HG02840 (cell line): ENCODE results near the gene ZBTB17.
"Not testable (repeated sequence)": the region's sequence is repeated elsewhere in the genome, so short reads cannot be mapped to it uniquely, and the experiment has no call there.

Experiments used
- ATAC-seq: cut with Tn5 transposase; IDR thresholded peaks from one replicate; pipeline ENCODE4 v1.9.1; 2021; ENCODE audit warnings: mild to moderate bottlenecking, moderate library complexity, moderate number of reproducible peaks; ENCODE audit not compliant: unreplicated experiment, low FRiP score

ZBTB17 gene

DNA sequence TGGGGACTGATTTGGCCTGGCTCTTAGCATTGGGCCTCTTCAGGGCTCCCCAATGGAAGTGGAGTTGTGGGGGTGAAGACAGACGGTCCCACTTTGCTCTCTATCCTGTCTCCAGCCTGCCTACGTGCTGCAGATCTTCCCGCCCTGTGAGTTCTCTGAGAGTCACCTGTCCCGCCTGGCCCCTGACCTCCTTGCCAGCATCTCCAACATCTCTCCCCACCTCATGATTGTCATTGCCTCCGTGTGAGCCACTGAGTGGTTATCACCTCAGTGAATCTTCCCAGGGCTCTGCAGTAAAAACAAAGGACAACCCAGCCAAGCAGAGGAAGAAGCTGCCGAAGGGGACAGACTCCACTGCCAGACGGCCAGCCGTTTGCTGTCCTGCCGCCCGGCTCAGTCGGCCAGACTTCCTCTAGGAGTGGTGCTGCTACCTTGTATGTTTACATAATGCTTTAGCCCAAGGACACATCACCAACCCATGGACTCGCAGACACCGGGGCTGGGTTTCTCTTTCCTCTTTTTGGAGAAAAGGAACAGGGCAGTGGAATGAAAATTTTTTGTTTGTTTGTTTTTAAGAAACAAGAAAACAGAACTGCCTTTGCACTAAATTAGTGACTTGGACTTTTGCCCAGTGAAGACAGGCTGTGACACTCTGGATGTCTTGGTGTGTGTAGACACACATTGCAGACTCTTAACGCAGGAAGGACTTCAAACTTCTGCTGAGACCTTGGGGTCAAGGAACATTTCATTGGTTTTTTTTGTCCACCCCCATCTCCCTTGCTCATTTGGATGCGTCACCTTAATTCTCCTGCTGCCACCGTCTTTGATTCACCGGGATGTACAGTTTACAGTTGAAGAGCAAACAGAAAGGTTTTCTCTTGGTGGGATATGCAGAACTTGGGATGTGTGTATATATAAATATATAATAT lies 36.5 kb downstream of the ZBTB17 start:
- no peak for ATAC-seq

DNA sequence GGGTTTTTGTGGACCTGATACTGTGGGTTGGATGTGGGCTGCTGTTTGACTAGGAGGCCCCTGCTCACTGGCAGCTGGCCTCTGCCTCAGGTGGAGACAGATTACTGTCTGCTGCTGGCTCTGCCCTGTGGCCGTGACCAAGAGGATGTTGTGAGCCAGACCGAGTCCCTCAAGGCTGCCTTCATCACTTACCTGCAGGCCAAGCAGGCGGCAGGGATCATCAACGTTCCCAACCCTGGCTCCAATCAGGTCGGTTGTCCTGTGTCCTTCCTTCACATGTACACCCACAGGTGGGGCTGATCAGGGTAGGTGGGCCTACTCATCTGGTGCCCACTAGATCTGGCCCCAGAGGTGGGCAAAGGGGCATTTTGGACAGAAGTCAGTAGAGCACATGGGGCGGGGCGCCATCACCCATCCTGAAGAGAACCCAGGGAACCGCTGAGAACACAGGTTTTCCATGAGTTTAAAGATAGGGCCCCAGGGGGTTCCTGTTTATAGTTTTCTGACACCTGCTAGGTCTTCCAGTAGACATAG lies 37.2 kb downstream of the ZBTB17 start:
- ATAC-seq: no peak

DNA sequence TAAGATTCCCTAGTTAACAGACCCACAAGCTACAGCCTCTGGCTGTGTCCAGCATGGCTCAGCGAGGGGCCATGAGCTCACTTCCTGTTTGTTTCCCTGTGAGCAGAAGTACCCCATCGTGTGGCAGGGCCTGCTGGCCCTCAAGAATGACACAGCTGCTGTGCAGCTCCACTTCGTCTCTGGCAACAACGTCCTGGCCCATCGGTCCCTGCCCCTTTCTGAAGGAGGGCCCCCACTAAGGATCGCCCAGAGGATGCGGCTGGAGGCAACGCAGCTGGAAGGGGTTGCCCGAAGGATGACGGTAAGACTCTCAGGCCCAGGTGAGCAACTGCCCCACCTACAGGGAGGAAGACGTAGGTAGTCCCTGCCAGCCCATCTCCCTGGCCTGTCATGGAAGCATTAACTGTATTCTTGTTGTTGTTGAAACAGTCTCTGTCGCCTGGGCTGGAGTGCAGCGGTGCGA lies 38.2 kb downstream of the ZBTB17 start:
- ATAC-seq: no peak

GRCh38 chr1:15937146-15937545 lies 38.8 kb downstream of the ZBTB17 start:
- ATAC-seq: no peak

DNA sequence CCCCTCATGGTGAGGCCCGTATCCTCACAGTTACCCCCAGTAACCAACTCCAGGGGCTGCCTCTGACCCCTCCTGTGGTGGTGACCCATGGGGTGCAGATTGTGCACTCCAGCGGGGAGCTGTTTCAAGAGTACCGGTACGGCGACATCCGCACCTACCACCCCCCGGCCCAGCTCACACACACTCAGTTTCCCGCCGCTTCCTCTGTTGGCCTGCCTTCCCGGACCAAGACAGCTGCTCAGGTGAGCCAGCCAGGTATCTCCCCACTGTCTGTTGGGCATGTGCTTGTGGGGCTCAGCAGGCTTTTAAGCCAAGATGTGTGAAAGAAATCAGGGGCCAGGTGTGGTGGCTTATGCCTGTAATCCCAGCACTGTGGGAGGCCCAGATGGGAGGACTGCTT lies 39.9 kb downstream of the ZBTB17 start:
- ATAC-seq: no peak

DNA sequence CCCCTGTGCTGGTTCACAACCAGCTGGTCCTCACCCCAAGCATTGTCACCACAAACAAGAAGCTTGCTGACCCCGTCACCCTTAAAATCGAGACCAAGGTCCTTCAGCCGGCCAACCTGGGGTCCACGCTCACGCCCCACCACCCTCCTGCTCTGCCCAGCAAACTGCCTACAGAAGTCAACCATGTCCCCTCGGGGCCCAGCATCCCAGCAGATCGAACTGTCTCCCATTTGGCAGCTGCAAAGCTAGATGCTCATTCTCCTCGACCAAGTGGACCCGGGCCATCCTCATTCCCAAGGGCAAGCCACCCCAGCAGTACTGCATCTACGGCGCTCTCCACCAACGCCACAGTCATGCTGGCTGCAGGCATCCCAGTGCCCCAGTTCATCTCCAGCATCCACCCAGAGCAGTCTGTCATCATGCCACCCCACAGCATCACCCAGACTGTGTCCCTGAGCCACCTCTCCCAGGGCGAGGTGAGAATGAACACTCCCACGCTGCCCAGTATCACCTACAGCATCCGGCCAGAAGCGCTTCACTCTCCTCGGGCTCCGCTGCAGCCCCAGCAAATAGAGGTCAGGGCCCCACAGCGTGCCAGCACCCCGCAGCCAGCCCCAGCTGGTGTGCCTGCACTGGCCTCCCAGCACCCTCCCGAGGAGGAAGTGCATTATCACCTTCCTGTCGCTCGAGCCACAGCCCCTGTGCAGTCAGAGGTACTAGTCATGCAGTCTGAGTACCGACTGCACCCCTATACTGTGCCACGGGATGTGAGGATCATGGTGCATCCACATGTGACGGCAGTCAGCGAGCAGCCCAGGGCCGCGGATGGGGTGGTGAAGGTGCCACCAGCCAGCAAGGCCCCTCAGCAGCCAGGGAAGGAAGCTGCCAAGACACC lies 40.6 kb downstream of the ZBTB17 start:
- no peak for ATAC-seq

DNA sequence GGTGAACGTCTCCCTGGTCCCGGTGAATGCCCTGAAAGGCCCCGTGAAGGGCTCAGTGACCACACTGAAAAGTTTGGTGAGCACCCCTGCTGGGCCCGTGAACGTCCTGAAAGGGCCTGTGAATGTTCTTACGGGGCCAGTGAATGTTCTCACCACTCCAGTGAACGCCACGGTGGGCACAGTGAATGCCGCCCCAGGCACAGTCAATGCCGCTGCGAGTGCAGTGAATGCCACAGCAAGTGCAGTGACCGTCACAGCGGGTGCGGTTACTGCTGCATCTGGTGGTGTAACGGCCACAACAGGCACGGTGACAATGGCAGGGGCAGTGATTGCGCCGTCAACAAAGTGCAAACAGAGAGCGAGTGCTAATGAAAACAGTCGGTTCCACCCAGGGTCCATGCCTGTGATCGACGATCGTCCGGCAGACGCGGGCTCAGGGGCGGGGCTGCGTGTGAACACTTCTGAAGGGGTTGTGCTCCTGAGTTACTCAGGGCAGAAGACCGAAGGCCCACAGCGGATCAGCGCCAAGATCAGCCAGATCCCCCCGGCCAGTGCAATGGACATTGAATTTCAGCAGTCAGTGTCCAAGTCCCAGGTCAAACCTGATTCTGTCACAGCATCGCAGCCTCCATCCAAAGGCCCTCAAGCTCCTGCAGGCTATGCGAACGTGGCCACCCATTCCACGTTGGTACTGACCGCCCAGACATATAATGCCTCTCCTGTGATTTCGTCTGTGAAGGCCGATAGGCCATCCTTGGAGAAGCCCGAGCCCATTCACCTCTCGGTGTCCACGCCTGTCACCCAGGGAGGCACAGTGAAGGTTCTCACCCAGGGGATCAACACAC lies 41.5 kb downstream of the ZBTB17 start:
- no peak for ATAC-seq

- no peak for ATAC-seq
These were observed 42.2 kb downstream of the ZBTB17 start for GRCh38 chr1:15933684-15934083.

DNA sequence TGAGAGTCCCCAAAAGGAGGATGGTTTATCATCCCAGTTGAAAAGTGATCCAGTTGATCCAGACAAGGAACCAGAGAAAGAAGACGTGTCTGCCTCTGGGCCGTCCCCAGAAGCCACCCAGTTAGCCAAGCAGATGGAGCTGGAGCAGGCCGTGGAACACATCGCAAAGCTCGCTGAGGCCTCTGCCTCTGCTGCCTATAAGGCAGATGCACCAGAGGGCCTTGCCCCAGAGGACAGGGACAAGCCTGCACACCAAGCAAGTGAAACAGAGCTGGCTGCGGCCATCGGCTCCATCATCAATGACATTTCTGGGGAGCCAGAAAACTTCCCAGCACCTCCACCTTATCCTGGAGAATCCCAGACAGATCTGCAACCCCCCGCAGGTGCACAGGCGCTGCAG lies 43.3 kb downstream of the ZBTB17 start:
- ATAC-seq: no peak

- no peak for ATAC-seq
These were observed 44.0 kb downstream of the ZBTB17 start for GRCh38 chr1:15931884-15932283.

- ATAC-seq: no peak
These were observed 44.5 kb downstream of the ZBTB17 start for GRCh38 chr1:15931401-15931800.

- no peak for ATAC-seq
These were observed 46.6 kb downstream of the ZBTB17 start for GRCh38 chr1:15928971-15929965.

DNA sequence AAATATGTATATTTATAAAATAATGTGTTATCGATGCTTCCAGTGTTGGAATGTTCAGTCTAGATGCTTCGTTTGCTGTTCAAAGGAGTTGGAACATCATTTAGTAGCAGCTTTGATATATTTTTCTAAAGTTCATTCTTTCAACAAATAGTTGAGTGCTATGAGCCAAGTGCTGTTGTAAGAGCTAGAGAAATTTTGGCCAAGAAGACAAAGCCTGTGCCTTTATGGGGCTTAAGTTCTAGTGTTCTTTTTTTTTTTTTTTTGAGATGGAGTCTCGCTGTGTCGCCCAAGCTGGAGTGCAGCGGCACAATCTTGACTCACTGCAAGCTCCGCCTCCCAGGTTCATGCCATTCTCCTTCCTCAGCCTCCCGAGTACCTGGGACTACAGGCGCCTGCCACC lies 49.5 kb downstream of the ZBTB17 start:
- not testable (repeated sequence) for ATAC-seq

- ATAC-seq: no peak
These were observed 52.7 kb downstream of the ZBTB17 start for GRCh38 chr1:15923241-15923640.

GRCh38 chr1:15918962-15919715 lies 56.8 kb downstream of the ZBTB17 start:
- peak; percentile 57 for ATAC-seq

GRCh38 chr1:15916916-15917315 lies 59.0 kb downstream of the ZBTB17 start:
- ATAC-seq: no peak

DNA sequence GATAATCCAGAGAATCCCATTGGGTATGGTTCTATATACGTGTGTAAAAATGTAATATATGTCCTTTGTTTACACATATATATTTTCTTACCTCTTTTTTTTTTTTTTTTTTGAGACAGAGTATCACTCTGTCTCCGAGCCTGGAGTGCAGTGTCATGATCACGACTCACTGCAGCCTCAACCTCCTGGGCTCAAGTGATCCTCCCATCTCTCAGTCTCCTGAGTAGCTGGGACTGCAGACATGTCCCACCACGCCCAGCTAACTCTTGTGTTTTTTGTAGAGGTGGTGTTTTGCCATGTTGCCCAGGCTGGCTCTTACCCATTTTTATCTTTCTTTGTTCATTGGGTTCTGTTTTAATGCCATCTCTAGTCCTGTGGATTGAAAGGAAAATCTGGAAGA lies 59.5 kb downstream of the ZBTB17 start:
- ATAC-seq: no peak

DNA sequence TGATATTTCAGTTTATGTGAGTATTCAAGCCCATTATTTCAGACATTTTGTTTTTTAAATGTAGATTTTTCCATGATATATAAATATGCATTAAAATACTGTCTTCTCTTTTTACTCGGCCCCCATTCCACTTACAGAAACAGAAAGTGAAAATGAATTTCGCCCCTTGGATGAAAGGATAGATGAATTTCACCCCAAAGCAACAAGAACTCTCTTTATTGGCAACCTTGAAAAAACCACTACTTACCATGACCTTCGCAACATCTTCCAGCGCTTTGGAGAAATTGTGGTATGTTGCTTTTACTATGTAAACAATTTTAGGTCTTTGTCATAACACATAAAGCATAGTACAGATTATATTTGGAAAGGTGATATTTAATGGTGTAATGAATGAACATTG lies 59.9 kb downstream of the ZBTB17 start:
- ATAC-seq: no peak
